CD14-positive monocyte (primary cell): ENCODE measurements around the gene GOLM1. TPM values are rescaled to one million over a fixed set of nuclear protein-coding genes. Genes with fewer than 3 reads are reported as not detected.

Source experiments
- DNase-seq, 3 donors: peaks; one replicate each; pipeline ENCODE4 v3.0.0-alpha.2; 2011 to 2022
- H2AFZ ChIP-seq: 2 replicates; pipeline ENCODE4 v1.6.0; 2012; ENCODE audit warnings: mild to moderate bottlenecking, low read depth, low read length, inconsistent platforms; ENCODE audit not compliant: insufficient read depth, poor library complexity, severe bottlenecking
- H3K27ac ChIP-seq, 2 donors: 1 replicate in 1 of 2; 2 replicates in 1 of 2; pipeline ENCODE4 v1.5.1; 2012 to 2013; ENCODE audit warnings: low read length in 2 of 2, control low read depth in 1 of 2, inconsistent platforms in 1 of 2, low read depth in 1 of 2, mild to moderate bottlenecking in 1 of 2
- H3K27me3 ChIP-seq, 2 donors: one replicate each; pipeline versions ENCODE4 v1.6.0 to v1.6.1; 2011 to 2013; ENCODE audit warnings: low read length in 2 of 2; ENCODE audit not compliant: control insufficient read depth in 2 of 2, insufficient read depth in 2 of 2
- H3K36me3 ChIP-seq, 2 donors: replicated peaks in 1 of 2; 1 replicate in 1 of 2; 2 replicates in 1 of 2; pipeline versions ENCODE4 v1.5.1 to v1.6.1; 2012 to 2013; ENCODE audit warnings: low read length in 2 of 2, control low read depth in 1 of 2, inconsistent platforms in 1 of 2, mild to moderate bottlenecking in 1 of 2; ENCODE audit not compliant: insufficient read depth in 2 of 2, control insufficient read depth in 1 of 2
- H3K4me1 ChIP-seq, 2 donors: 1 replicate in 1 of 2; 2 replicates in 1 of 2; pipeline versions ENCODE4 v1.5.1 to v1.6.1; 2012 to 2013; ENCODE audit warnings: low read length in 2 of 2, control low read depth in 1 of 2, inconsistent platforms in 1 of 2, mild to moderate bottlenecking in 1 of 2, moderate library complexity in 1 of 2; ENCODE audit not compliant: insufficient read depth in 2 of 2, control insufficient read depth in 1 of 2
- H3K4me2 ChIP-seq: replicated peaks from 2 replicates; pipeline ENCODE3; 2012; ENCODE audit warnings: low read length, moderate library complexity, mild to moderate bottlenecking; ENCODE audit not compliant: poor library complexity, severe bottlenecking; ENCODE audit errors: extremely low read depth
- H3K4me3 ChIP-seq, 3 experiments: fragments of 200-600 bp in 1 of 3; sonication (generic) in 1 of 3; replicated peaks in 1 of 3; 1 replicate in 2 of 3; 2 replicates in 1 of 3; pipeline ENCODE4 v1.5.1; 2011 to 2013; ENCODE audit warnings: low read length in 3 of 3, mild to moderate bottlenecking in 3 of 3, control low read depth in 2 of 3, low read depth in 2 of 3, inconsistent platforms in 1 of 3, moderate library complexity in 1 of 3
- H3K79me2 ChIP-seq: 2 replicates; pipeline ENCODE4 v1.6.0; 2012; ENCODE audit warnings: mild to moderate bottlenecking, control low read depth, inconsistent platforms, low read length, moderate library complexity; ENCODE audit not compliant: insufficient read depth
- H3K9ac ChIP-seq: 2 replicates; pipeline ENCODE4 v1.6.0; 2017; ENCODE audit warnings: low read length, mild to moderate bottlenecking; ENCODE audit not compliant: insufficient read depth, poor library complexity, severe bottlenecking
- H3K9me3 ChIP-seq, 2 donors: replicated peaks in 1 of 2; 1 replicate in 1 of 2; 2 replicates in 1 of 2; pipeline versions ENCODE4 v1.5.1 to v1.6.1; 2012 to 2013; ENCODE audit warnings: low read length in 2 of 2, control low read depth in 1 of 2; ENCODE audit not compliant: control insufficient read depth in 1 of 2, insufficient read depth in 1 of 2
- H4K20me1 ChIP-seq: 2 replicates; pipeline ENCODE4 v1.6.0; 2012; ENCODE audit warnings: mild to moderate bottlenecking, low read length, control low read depth, moderate library complexity; ENCODE audit not compliant: insufficient read depth
- H3K27ac Mint-ChIP-seq, 7 donors: one replicate each; pipeline ENCODE4 v1.8.0; 2020; ENCODE audit warnings: mild to moderate bottlenecking in 7 of 7, mixed read lengths in 7 of 7, moderate library complexity in 6 of 7, inconsistent platforms in 2 of 7
- H3K27me3 Mint-ChIP-seq, 3 donors: one replicate each; pipeline ENCODE4 v1.8.0; 2021 to 2022; ENCODE audit warnings: low read depth in 3 of 3, mild to moderate bottlenecking in 3 of 3, mixed read lengths in 3 of 3, moderate library complexity in 3 of 3, inconsistent platforms in 1 of 3
- H3K36me3 Mint-ChIP-seq, 2 donors: one replicate each; pipeline ENCODE4 v1.8.0; 2020; ENCODE audit warnings: mixed read lengths in 2 of 2, inconsistent platforms in 1 of 2, mild to moderate bottlenecking in 1 of 2
- H3K4me1 Mint-ChIP-seq: one replicate; pipeline ENCODE4 v1.8.0; 2020; ENCODE audit warnings: mild to moderate bottlenecking, mixed read lengths
- H3K4me3 Mint-ChIP-seq, 2 donors: one replicate each; pipeline ENCODE4 v1.8.0; 2020; ENCODE audit warnings: mild to moderate bottlenecking in 2 of 2, mixed read lengths in 2 of 2, moderate library complexity in 1 of 2
- H3K9me3 Mint-ChIP-seq, 7 donors: one replicate each; pipeline ENCODE4 v1.8.0; 2020 to 2022; ENCODE audit warnings: mixed read lengths in 7 of 7, mild to moderate bottlenecking in 6 of 7, moderate library complexity in 6 of 7, inconsistent platforms in 2 of 7
- WGBS: methylation state at CpG from one replicate; pipeline ENCODE4 v1.1.5; 2013; ENCODE audit warnings: missing lambda C conversion rate; ENCODE audit not compliant: insufficient coverage; 5-methylcytosine and 5-hydroxymethylcytosine counted together
- intact Hi-C, 2 donors: fragments of 100-400 bp; cut with micrococcal nuclease; formaldehyde crosslinking; loops; one replicate each; pipeline versions ENCODE4 v1.15.0 to v1.15.1; 2023
- polyA plus RNA-seq, 3 donors: library from polyadenylated mRNA; depleted of rRNA in 1 of 3; unstranded in 2 of 3; stranded (reverse) in 1 of 3; fragments of 300-500 nt in 2 of 3; fragments of >200 nt in 1 of 3; fragmentation: Illumina TruSeq in 2 of 3; gene quantifications; 1 replicate in 2 of 3; 2 replicates in 1 of 3; pipeline ENCODE4 v1.2.3, GENCODE V29; 2012 to 2021
- TF ChIP-seq, protein P1 (sequence below): fragments of 200-600 bp; IDR thresholded peaks from one replicate; pipeline ENCODE4 v1.8.0; 2022; ENCODE audit warnings: antibody characterized with exemption, mild to moderate bottlenecking

The GOLM1 gene
- polyA plus RNA-seq, 3 donors: 10.4 to 27.5 (median 12.9) TPM

DNA sequence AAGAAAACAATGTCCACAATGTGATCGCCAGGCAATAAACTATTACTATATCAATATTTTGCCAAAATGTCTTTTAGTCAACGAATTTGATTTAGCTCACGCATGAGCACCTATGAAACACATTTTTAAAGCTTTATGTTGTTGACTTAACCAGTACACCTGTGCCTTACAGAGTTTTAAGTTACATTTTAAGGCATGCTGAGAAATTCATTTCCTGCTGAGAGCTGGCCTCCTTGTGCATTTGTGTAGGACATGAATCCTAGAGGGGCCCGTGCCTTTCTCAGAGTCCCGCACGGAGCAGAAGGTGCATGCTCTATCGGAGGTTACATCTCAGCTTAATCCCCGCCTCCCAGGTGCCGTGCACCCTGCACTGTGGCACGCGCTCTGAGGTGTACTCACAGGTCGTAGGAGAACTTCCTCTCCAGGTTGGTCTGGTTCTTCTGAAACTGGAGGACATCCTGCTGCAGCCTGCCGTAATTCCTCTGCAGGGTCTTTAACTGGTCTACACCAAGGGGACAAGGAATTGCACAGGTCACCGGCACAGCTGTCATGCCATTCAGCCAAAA is 53.2 kb downstream of the GOLM1 start:
- Histone ChIP-seq H3K27ac (no peak overlapping the region), H2AFZ (no peak overlapping the region), H4K20me1 (no peaks in the 10 kb centered on the region), H3K79me2 (no peaks in the 10 kb centered on the region), H3K4me3 (no peak overlapping the region), H3K27me3 (no peaks in the 10 kb centered on the region), H3K36me3 (no peaks in the 10 kb centered on the region), H3K9ac (no peak overlapping the region), H3K4me1 (no peaks in the 10 kb centered on the region), H3K9me3 (no peaks in the 10 kb centered on the region), H3K4me2 (no peak overlapping the region)
- TF ChIP-seq, protein P1, sequence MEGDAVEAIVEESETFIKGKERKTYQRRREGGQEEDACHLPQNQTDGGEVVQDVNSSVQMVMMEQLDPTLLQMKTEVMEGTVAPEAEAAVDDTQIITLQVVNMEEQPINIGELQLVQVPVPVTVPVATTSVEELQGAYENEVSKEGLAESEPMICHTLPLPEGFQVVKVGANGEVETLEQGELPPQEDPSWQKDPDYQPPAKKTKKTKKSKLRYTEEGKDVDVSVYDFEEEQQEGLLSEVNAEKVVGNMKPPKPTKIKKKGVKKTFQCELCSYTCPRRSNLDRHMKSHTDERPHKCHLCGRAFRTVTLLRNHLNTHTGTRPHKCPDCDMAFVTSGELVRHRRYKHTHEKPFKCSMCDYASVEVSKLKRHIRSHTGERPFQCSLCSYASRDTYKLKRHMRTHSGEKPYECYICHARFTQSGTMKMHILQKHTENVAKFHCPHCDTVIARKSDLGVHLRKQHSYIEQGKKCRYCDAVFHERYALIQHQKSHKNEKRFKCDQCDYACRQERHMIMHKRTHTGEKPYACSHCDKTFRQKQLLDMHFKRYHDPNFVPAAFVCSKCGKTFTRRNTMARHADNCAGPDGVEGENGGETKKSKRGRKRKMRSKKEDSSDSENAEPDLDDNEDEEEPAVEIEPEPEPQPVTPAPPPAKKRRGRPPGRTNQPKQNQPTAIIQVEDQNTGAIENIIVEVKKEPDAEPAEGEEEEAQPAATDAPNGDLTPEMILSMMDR: no peak
- Mint-ChIP-seq H3K27me3 (peaks cover 0 to 4% (median 2%) of the 10 kb centered on the region in 3 donors), H3K27ac (peak overlapping the region in 1 of 7 donors; percentile 47), H3K36me3 (peaks cover 10 to 19% of the 10 kb centered on the region in 2 donors), H3K9me3 (no peaks in the 10 kb centered on the region), H3K4me3 (no peak overlapping the region), H3K4me1 (no peaks in the 10 kb centered on the region)
- intact Hi-C loops: no loop called here
- WGBS: 90% methylated on average over 8 of the region's 14 CpGs
- no peak for DNase-seq

DNA sequence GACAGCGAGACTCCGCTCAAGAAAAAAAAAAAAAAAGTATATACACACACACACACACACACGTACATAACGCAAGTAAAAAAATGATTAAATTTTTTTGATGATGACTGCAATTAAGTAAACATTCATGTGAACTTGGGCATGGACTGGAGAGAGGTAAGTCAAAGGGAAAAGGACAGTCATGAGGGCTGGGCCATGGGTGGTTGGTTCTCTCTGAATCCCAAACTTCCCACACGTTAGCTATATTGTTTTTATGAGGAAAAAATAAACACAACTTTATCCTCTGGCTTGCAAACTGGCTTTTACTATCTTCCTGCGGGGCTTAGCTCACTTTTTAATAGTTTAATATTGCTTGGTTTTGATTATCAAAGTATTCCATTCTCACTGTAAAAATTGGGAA is 53.7 kb downstream of the GOLM1 start:
- H3K36me3 Mint-ChIP-seq: peaks cover 7 to 14% of the 10 kb centered on the region in 2 donors
- Histone ChIP-seq H3K4me3 (no peak overlapping the region), H2AFZ (no peak overlapping the region), H4K20me1 (no peaks in the 10 kb centered on the region), H3K27ac (no peak overlapping the region), H3K9me3 (no peaks in the 10 kb centered on the region), H3K9ac (no peak overlapping the region), H3K4me1 (no peaks in the 10 kb centered on the region), H3K27me3 (no peaks in the 10 kb centered on the region), H3K36me3 (no peaks in the 10 kb centered on the region), H3K4me2 (no peak overlapping the region), H3K79me2 (no peaks in the 10 kb centered on the region)
- no peaks in the 10 kb centered on the region for H3K9me3 Mint-ChIP-seq
- peaks cover 0 to 5% (median 2%) of the 10 kb centered on the region in 3 donors for H3K27me3 Mint-ChIP-seq
- H3K27ac Mint-ChIP-seq: no peak overlapping the region
- no CpG with 5 or more reads among the region's 6 CpGs for WGBS
- DNase-seq: no peak
- no peak overlapping the region for H3K4me3 Mint-ChIP-seq
- intact Hi-C loops: no loop called here
- TF ChIP-seq, protein P1: no peak
- H3K4me1 Mint-ChIP-seq: no peaks in the 10 kb centered on the region
